ENCODE measurements around the gene NTRK3.

The NTRK3 gene

DNA sequence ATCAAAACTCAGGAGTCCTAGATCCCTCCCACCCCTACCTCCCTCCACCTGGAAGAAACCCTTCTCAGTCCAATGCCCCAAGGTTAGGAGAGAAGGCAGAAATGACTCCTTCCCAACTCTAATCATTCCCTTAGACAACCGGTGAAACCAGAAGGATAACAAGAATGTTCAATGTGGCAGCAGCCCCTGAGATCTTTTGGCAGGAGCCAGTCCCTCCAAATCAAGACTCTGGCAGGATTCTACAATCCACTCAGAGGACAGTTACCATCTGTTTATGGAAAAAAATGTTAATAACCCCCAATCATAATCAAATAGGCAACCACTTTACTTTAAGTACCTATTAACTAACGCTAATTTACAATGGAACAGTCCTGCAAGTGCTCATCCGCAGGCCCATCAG, 136.5 kb downstream of the NTRK3 start:
- no peak for DNase-seq (ENCODE audit: low spot score)

DNA sequence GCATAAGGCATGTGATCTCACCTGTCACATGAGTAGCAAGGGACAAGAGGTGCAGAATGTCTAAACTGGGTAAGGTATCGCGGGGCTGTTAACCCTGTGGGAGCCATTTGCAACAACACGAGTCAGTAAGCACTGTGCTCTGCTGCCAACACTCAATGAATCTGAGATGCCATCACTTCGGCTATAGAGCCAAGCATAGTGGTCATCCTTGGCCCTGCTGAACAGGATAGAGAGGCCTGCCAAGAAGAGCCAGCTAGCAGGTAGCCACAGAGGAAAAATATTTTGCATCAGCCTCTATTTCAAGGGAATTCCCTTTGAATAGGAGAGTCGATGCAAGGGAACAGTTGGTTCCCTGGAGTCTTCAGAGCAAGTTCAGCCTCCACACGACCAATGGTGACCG, 137.8 kb downstream of the NTRK3 start:
- DNase-seq (ENCODE audit: low spot score) = no peak

DNA sequence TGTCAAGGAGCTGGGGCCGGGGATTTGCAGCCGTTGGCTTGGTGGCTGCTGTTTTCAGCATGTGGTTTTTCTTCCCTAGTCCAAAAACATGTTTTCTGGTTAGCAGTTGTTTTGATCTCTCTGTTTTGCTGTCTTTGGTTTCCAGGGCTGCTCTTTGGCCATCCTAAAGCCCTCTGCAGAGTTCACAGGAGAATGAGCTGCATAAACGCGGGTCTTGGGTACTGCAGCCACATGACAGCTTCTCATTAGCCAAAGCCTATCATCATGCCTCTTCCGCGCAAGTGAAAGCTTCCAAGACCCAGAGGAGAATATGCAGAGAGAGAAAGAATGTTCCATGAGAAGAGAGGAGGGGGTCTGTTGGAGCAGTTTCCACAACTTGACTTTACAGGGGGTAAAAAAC, 138.5 kb downstream of the NTRK3 start:
- no peak for DNase-seq (ENCODE audit: low spot score)

DNA sequence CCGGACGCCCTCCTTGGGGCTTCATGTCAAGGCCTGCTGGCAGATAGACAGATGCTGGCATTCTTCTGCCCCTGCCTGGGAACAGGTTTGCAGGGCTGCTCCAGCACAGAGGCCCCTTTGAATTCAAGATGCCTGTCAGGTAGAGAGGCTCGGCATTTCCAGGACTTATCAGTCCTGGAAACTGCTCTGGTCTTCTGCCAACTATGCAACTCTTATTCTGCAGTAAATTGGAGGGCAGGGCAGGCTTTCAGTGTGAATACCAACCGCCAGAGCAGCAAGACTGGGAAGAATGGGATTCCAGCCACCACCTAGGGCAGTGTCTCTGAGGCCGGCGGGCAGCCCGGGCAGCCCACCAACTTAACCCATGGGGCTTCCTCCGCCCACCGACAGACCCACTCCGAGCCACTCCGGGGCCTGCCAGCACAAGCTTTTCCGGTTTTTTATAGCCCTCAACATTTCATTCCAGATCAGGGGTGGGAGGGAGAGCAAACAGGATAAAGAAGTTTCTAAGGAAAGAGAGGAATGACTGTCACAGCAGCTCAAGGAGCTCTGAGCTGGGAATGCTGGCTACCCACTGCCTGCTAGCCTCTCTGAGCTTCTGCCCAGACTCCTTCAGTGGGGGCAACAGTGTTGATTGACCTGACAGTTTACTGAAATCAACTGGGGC, 140.9 kb downstream of the NTRK3 start:
- no peak for DNase-seq (ENCODE audit: low spot score)

DNA sequence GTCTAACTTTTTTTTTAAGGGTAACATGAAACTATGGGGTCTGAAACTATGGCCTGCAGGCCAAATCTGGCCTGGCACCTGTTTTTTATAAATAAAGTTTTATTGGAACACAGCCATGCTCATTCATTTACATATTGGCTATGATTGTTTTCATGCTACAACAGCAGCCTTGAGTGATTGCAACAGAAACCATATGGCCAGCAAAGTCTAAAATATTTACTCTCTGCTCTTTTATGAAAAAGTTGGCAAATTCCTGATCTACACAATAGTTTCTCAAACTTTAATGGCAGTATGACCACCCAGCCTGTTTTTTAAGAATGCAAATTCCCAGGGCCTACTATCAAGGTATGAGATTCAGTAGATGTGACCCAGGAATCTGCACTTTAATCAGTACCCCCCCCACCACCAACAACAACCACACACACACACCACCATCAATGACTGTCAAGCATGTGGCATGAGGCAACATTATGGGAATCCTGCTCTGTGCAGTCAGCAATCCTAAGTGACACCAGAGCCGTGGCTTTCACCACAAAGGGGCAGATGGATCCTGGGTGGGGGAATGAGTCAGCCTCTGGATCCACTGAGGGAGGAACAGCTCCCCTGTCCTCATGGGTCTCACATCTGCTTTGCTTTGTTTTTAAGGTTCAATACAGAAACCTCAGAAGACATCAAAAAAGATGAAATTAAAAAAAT, 142.8 kb downstream of the NTRK3 start:
- DNase-seq (ENCODE audit: low spot score) = peak; percentile 49

DNA sequence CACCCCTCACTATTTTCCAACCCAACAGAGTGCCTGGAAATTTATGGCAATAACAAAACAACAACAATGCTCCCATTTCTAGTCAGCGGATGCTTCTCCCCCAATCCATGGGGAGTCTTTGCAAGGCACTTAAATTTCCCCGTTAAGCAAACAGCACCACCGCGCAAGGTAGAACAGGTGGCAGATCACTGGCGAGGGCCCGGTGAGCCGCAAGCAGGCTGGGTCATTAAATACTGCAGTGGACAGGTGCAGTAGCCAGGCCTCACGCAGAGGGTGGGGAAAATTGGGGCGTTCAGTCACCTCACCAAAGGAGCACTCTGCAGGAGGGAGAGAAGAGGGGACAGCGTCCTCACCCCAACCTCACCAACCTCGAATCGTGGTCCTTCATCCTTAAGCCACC, 147.5 kb downstream of the NTRK3 start:
- DNase-seq (ENCODE audit: low spot score) = no peak

DNA sequence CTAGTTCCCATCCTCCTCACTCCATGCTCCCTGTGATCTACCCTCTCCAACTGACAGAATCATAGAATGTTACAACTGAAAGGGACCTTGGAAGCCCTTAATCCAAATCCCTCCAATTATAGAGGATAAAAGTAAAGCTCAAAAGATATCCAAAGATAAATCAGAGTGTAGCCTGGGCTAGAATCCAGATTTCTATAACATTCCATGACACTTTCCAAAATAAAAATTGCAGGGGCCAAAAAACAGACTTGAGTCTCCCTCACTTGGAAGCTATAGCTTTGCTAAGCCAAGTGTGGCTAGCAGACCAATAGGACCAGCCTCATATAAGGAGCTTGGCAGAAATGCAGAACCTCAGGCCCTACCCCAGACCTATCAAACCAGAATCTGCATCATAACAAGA, 148.1 kb downstream of the NTRK3 start:
- no peak for DNase-seq (ENCODE audit: low spot score)

DNA sequence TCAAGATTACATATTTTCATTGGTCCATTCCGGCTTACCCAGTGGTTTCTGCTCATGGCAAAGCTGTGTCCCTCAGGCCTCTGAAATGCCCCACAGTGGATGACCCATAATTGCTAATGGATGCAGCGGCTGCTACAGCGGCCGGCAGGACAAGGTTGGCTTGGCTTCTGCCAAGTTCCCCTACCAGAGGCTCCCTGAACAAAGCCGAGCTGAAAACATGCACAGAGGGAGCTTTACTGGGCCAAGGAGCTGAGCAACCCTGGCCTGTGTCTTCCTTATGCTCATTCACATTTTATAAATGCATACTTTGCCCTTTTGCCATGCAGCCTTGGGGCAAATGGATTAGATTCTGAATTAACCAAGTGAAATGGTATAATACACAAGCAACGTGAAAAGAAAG, 150.5 kb downstream of the NTRK3 start:
- DNase-seq (ENCODE audit: low spot score) = no peak

DNA sequence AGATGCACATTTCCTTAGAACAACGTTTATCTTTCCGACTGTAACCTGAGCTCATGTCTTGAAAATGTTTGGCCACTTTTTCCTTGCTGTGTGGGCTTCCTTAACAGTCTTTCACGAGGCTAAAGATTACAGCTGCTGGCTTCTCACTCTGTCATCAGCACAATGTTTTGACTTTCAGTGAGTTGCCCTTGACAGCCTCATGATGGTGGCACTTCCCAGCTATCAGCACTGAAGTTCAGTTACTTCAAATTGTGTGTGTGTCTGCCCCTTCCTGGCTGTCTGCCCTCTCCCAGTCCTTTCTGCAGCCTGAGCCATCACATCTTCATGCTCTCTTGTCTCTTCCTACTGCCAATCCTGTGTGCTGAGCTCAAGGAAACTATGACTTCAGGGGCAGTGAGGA, 152.2 kb downstream of the NTRK3 start:
- DNase-seq (ENCODE audit: low spot score) = no peak

DNA sequence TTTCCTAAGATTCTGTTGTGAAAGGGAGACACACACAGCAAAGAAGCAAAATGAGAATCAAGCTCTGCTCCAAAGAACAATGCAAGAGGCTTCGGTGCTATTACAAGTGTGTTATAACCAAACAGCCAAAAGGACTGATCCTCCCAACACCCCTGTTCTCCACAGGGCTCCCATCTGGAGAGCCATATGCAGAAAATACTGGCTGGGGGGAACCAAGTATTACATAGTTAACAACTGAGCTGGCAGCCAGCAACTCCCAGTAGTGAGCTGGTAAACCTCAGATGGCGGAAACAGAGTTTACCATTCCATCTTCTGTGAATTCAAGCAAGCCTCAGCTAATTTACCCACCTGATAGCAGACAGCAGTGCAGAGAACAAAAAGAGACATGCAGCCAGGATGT, 156.4 kb downstream of the NTRK3 start:
- no peak for DNase-seq (ENCODE audit: low spot score)

DNA sequence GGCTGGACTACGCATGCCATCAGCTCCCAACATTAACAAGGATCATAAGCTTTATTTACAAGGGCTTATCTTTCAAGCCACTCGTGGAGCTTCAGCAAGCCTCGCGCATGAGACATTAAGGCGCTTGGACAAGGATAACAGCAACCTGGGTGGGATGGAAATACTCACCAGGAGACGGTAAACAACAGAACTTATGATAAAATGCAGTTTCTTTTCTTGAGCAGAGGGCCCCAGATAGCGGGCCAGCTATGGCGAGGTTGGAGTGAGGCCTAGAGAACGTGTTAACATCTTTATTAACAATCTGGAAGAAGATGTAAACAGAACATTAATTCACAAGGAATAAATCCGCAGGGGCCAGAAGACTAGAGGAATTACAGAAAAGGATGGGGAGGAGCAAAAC, 158.2 kb downstream of the NTRK3 start:
- no peak for DNase-seq (ENCODE audit: low spot score)

DNA sequence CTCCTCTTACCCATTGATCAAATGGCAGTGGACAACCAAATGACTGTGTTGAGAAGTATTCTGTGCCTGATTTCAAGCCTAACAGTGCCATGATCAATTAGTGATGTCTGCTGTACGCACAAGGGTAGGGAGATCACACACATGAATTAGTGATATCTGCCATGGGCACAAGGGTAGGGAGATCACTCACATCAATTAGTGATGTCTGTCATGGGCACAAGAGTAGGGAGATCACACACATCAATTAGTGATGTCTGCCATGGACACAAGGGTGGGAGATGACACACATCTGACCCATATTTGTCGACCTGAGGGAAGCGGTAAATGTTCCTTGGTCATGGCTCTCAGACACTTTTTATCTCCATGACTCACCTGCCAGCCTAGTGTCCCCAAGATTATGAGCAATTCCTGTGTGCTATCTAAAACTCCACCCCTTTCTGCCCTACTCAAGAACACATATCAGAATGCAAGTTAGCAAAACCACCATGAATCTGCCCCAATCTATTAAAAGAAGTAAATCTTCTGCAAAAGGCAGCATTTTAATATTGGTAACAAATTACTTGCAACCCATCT, 165.0 kb downstream of the NTRK3 start:
- DNase-seq (ENCODE audit: low spot score) = no peak

DNA sequence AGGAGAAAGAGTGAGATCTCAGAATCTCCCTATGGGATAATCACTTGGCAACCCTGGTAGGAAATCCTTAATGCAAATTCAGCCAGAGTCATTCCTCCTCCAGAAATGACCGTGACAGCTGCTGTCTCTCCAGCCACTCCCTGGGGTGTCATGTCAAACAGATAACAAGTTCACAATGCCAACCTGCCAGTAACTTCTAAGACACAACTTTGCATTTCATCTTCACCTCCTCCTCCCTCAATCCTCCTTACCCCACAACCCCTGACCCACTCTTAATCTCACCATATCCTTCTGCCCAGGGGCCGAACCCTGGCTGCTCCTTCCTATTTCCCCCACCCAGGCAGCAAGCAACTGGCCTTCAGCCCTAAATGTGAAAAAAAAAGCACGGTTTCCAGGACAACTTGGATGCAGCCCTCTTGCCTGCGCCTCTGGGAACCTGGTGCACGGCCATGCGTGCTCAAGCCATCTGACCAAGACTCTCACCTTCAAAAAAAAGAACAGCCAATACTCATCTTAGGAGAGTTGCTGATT, 166.0 kb downstream of the NTRK3 start:
- no peak for DNase-seq (ENCODE audit: low spot score)

DNA sequence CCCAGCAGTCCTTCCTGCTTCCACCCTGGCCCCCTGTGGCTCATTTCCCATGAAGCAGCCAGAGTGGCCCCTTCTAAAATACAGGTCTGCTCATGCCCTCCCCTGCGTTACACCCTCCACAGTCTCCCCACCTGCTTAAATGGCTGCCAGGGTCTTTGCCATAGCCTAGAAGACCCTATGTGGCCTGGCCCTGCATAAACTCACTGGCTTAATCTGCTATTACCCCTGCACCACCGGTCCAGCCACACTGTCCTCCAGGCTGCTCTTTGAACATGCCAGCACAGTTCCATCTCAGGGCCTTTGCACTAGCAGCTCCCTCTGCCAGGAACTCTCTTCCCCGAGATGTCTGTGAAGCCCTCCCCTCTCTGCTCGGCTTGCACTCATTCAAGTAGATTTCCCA, 166.8 kb downstream of the NTRK3 start:
- DNase-seq (ENCODE audit: low spot score) = no peak

DNA sequence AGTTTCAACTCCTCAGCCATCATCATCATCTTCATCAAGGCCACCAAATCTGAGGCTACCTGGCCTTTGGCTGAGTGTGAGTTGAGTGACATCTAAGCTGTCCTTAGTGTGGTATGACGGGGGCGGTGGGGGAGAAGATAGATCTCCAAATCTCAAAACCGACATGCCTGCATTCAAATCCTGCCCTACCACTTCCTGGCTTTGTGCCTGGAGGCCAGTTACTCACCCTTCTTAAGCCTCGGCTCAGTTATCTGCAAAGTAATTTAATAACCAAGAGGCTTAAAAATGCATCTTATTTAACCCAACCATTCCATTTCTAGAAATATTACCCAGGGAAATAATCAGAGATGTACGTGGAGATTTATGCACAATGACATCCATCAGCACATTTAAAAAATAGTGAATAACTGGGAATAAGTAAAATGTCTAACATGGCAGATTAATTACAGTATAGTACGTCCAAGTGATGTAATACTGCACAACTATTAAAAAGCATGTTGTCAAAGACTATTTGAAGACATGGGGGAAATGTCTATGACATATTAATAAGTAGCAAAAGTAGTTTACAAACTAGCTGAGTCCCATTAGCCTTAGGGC, 167.4 kb downstream of the NTRK3 start:
- DNase-seq (ENCODE audit: low spot score) = no peak

DNA sequence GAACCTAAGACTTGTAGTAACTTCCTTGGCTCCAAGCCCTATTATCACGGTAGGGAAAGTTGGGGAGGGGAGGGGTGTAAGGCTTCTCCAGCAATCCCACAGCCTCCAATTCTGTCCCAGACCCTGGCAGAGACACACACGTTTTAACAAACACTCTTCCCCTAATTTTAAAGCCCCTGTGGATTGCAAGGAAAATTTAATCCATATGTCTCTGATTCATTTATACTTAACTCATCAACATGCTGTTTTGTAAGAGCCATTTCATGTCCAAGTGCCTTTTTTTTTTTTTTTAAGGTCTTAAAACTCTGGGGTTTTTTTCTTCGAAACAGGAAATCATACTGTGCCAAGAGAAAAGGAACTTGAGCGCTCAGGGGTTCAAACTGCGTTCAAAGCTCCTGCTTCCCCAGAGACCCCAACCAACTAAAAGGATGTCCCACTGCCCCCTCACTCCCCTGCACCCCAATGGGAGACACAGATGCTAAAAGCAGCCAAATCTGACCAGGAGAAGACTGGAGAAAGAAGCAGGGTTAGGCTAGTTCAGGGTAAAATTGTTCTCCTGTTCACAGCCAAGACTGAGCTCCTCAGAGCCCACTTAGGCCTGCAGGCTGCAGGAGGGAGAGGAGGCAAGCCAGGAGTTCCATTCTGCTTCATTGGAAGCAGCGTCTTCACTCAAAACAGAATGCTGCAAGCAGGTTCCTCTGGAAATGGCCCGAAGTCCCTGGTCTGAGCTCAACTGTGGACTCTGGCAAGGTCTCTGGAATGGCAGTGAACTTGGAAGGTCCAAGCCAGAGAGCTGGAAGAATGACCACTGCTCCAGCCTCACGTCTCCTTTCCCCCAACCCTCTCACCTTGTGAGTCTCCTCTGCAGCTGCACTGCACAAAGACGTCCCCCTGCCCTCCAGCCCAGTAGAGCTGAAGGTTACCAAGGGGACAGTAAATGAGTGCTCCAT, 172.5 kb downstream of the NTRK3 start:
- peak; percentile 36 for DNase-seq (ENCODE audit: low spot score)

DNA sequence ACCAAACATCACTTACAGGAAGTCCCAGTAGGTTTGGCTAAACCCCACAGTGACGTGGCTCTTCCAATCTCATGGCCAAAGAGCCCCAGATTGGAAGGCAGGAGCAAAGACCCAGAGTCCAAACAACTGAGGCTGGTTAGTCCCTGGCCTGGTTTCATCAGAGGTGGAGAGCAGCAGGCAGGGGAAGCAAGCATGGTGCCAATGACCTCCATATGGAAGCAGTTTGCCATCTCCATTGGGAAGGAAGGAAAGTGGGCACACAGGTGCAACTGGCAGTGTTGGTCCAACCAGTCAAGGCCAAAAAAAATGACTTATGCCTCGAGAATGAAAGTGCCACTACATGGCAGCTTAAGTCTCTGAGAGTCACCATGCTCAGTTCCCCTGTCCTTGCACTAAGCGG, 175.9 kb downstream of the NTRK3 start:
- no peak for DNase-seq (ENCODE audit: low spot score)

DNA sequence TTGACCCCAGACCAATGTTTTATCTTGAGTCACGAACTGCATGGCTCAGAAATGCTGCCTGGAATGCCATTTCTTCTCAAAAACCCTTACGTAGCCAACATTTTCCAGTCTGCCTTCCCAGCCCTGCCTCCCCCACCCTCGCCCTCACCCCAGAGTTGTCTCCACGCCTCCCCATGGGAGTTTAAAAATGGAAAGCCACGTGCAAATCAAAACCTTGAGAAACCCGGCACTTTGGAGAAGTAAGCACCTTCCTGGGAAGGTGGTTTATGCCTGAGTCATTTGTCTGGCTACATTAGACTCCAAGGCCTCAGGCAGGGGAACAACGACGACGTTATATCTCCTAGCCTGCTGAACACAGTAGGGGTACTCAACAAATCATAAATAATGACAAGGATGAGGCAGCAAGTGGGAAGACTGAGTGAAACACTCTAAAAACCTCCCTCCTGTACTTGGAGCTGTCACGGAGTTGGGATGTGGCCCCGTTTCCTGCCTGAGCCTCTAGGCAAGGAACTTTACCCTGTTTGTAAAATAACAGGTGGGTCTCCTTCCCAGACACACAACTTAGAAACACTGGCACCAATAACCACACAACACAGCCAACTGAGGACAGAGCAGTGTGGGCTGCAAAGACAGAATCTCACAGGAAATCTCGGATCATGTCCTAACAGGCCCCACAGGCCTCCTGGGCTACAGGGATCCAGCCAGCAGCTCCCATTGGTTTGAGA, 179.1 kb downstream of the NTRK3 start:
- peak; percentile 9 for DNase-seq (ENCODE audit: low spot score)

DNA sequence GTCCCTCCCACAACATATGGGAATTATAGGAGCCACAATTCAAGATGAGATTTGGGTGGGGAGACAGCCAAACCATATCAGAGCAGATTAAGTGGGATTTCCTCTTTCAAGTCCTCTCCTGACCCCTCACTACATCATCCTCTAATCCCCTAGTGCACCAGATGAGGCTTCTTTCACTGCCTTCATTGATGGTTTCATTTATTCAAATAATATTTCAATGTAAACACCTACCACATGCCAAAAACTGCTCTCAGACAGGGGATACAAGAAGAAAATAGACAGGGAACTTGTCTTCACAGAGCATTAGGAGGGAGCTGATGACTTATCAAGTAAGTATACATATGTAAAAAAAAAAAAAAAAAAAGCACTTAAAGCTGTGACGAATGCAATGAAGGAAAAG, 180.2 kb downstream of the NTRK3 start:
- no peak for DNase-seq (ENCODE audit: low spot score)

DNA sequence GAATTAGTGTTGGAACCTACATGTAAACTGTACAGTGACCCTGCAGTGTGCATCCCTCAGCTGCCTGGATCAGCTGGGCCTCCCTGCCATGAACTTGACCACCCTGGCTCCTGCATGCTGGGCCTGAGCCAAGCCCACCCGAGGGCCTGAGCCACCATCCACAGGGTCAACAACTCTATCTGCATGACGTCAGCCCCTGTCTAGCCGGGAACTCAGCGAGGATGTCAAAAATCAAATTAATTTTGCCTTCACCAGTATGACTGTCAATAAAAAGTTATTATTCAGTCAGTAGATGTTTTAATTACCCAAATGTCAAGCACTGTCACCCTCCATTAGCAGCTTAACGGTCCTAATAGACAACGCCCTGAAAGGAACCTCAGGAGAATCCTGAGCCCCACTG, 181.4 kb downstream of the NTRK3 start:
- DNase-seq (ENCODE audit: low spot score) = no peak

DNA sequence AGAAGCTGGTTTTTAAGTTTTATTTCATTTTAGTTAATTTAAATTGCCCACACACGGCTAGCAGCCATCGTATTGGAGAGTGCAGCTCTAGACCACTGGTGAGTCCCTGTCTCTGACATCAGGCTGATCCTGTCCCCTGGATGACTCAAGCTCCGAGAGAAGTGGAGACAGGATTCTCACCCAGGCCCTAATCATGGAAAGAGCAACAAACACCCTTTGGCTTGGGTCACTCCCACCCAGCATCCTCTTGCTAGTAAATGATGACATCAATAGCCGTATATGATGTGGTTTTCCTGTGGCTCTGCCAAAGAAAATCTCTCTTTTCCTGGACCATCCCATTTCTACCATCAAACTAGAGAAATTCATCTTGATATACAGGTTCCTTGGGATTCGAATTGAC, 182.2 kb downstream of the NTRK3 start:
- no peak for DNase-seq (ENCODE audit: low spot score)

DNA sequence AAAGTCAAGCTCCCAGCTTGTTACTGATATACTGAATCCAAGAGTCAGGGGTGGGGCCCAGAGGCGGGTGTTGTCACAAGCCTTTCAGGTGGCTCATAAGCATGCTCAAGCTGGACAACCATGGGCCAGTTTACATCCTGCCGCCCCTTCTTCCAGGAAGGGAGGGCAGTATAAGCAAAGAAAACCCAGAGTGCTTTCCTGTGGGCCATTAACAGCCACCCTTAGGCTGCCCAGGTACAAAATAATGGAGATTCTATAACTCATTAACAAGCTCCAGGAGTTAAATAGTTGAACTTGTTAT, 183.2 kb downstream of the NTRK3 start:
- no peak for DNase-seq (ENCODE audit: low spot score)
